IMR-90 (cell line): ENCODE data around the gene ANKRD42. TPM values are rescaled to one million over a fixed set of nuclear protein-coding genes. Genes with fewer than 3 reads are reported as not detected.
A peak's percentile ranks its signal among the peaks of the same experiment; 100 is the strongest.

Experiments
- ATAC-seq: fragments of 200-7000 bp; cut with Tn5 transposase; 2 replicates; pipeline ENCODE4 v1.9.1; 2020; ENCODE audit warnings: low read depth, mild to moderate bottlenecking, moderate library complexity
- BruUV-seq: library from RNA; stranded (reverse); fragments of 400-500 nt; replicated peaks from 2 replicates; lab custom pipeline; 2021; lab: Mats Ljungman, UMichigan
- CTCF ChIA-PET: fragments of 300-600 bp; formaldehyde crosslinking; extraction: SDS; loops from one replicate; lab custom pipeline; 2021; ENCODE audit warnings: antibody characterized with exemption; lab: Yijun Ruan, JAX
- POLR2A ChIA-PET: fragments of 300-600 bp; sonication (Branson Sonifier 250); formaldehyde crosslinking; loops from one replicate; lab custom pipeline; 2022; ENCODE audit warnings: antibody characterized with exemption; ENCODE audit not compliant: unreplicated experiment; lab: Charles Lee
- DNase-seq: peaks from one replicate; pipeline ENCODE4 v3.0.0; 2013
- H2AFZ ChIP-seq: replicated peaks from 2 replicates; pipeline ENCODE3; 2013; ENCODE audit warnings: low read length, mild to moderate bottlenecking; ENCODE audit not compliant: poor library complexity
- H2AK5ac ChIP-seq: 2 replicates; pipeline ENCODE4 v1.6.1; 2013; ENCODE audit warnings: low read depth, low read length, inconsistent platforms
- H2AK9ac ChIP-seq: replicated peaks from 2 replicates; pipeline ENCODE3; 2013; ENCODE audit warnings: mild to moderate bottlenecking, low read depth, low read length, moderate library complexity; ENCODE audit not compliant: poor library complexity
- H2BK120ac ChIP-seq: 2 replicates; pipeline ENCODE4 v1.6.1; 2013; ENCODE audit warnings: low read depth, low read length, inconsistent platforms
- H2BK15ac ChIP-seq: 3 replicates; pipeline ENCODE4 v1.6.1; 2013; ENCODE audit warnings: low read depth, low read length, inconsistent platforms
- H2BK20ac ChIP-seq: 2 replicates; pipeline ENCODE4 v1.6.1; 2013; ENCODE audit warnings: low read depth, mild to moderate bottlenecking, inconsistent platforms, low read length, moderate library complexity
- H2BK5ac ChIP-seq: 2 replicates; pipeline ENCODE4 v1.6.1; 2013; ENCODE audit warnings: mild to moderate bottlenecking, low read depth, low read length, inconsistent platforms; ENCODE audit not compliant: poor library complexity, severe bottlenecking
- H3K14ac ChIP-seq: replicated peaks from 2 replicates; pipeline ENCODE4 v1.6.1; 2013; ENCODE audit warnings: low read depth, low read length, inconsistent platforms
- H3K18ac ChIP-seq: 2 replicates; pipeline ENCODE4 v1.6.1; 2013; ENCODE audit warnings: low read depth, low read length, control low read depth
- H3K23ac ChIP-seq: 2 replicates; pipeline ENCODE4 v1.6.1; 2013; ENCODE audit warnings: low read depth, low read length, inconsistent platforms
- H3K27ac ChIP-seq: 2 replicates; pipeline ENCODE4 v1.5.1; 2013; ENCODE audit warnings: mild to moderate bottlenecking, control low read depth, low read length; ENCODE audit not compliant: insufficient read depth
- H3K27me3 ChIP-seq: 2 replicates; pipeline ENCODE4 v1.6.1; 2013; ENCODE audit warnings: low read length; ENCODE audit not compliant: control insufficient read depth, insufficient read depth
- H3K36me3 ChIP-seq: 2 replicates; pipeline ENCODE4 v1.6.1; 2013; ENCODE audit warnings: low read length, mixed read lengths; ENCODE audit not compliant: control insufficient read depth, insufficient read depth
- H3K4ac ChIP-seq: 2 replicates; pipeline ENCODE4 v1.6.1; 2013; ENCODE audit warnings: low read depth, low read length, inconsistent platforms
- H3K4me1 ChIP-seq: 2 replicates; pipeline ENCODE4 v1.6.1; 2013; ENCODE audit warnings: low read length, mixed read lengths; ENCODE audit not compliant: control insufficient read depth, insufficient read depth
- H3K4me2 ChIP-seq: 2 replicates; pipeline ENCODE4 v1.6.1; 2013; ENCODE audit warnings: low read depth, mild to moderate bottlenecking, control low read depth, low read length, moderate library complexity
- H3K4me3 ChIP-seq: 2 replicates; pipeline ENCODE4 v1.5.1; 2013; ENCODE audit warnings: low read depth, mild to moderate bottlenecking, control low read depth, low read length, moderate library complexity; ENCODE audit not compliant: insufficient read depth
- H3K56ac ChIP-seq: 2 replicates; pipeline ENCODE4 v1.6.1; 2013; ENCODE audit warnings: low read length, inconsistent platforms; ENCODE audit not compliant: insufficient read depth; ENCODE audit errors: extremely low read depth
- H3K79me1 ChIP-seq, 2 experiments: 2 replicates each; pipeline ENCODE4 v1.6.1; 2013; ENCODE audit warnings: low read length in 2 of 2, inconsistent platforms in 1 of 2, low read depth in 1 of 2
- H3K9ac ChIP-seq: 2 replicates; pipeline ENCODE4 v1.6.1; 2013; ENCODE audit warnings: low read depth, low read length, control low read depth
- H3K9me1 ChIP-seq: 2 replicates; pipeline ENCODE4 v1.6.1; 2013; ENCODE audit warnings: low read length, inconsistent platforms; ENCODE audit not compliant: insufficient read depth
- H3K9me3 ChIP-seq: 2 replicates; pipeline ENCODE4 v1.6.1; 2013; ENCODE audit warnings: low read length; ENCODE audit not compliant: control insufficient read depth, insufficient read depth
- H4K20me1 ChIP-seq: 2 replicates; pipeline ENCODE4 v1.6.1; 2013; ENCODE audit warnings: low read length, inconsistent platforms; ENCODE audit not compliant: insufficient read depth
- H4K5ac ChIP-seq: 2 replicates; pipeline ENCODE4 v1.6.1; 2013; ENCODE audit warnings: mild to moderate bottlenecking, low read depth, low read length, control low read depth
- H4K8ac ChIP-seq, 2 experiments: 2 replicates each; pipeline ENCODE4 v1.6.1; 2013; ENCODE audit warnings: low read depth in 2 of 2, low read length in 2 of 2, control low read depth in 1 of 2, inconsistent platforms in 1 of 2
- H4K91ac ChIP-seq: 2 replicates; pipeline ENCODE4 v1.6.1; 2013; ENCODE audit warnings: low read depth, low read length, inconsistent platforms; ENCODE audit not compliant: insufficient read depth
- BHLHE40 ChIP-seq: fragments of 150-350 bp; IDR thresholded peaks from 2 replicates; pipeline ENCODE4 v1.6.1; 2016; ENCODE audit warnings: mild to moderate bottlenecking, low read depth, low read length
- CEBPB ChIP-seq: IDR thresholded peaks from 2 replicates; pipeline ENCODE4 v1.6.1; 2012; ENCODE audit warnings: low read depth, low read length, improper control_type of control experiment
- FOS ChIP-seq: fragments of 150-350 bp; IDR thresholded peaks from 2 replicates; pipeline ENCODE4 v1.6.1; 2016; ENCODE audit warnings: low read depth, low read length
- MAFK ChIP-seq: IDR thresholded peaks from 2 replicates; pipeline ENCODE4 v1.6.1; 2012; ENCODE audit warnings: low read depth, low read length, improper control_type of control experiment
- NFE2L2 ChIP-seq: fragments of 150-350 bp; IDR thresholded peaks from 2 replicates; pipeline ENCODE4 v1.6.1; 2016; ENCODE audit warnings: low read depth, mild to moderate bottlenecking, low read length
- RAD21 ChIP-seq: IDR thresholded peaks from 2 replicates; pipeline ENCODE4 v1.6.1; 2012; ENCODE audit warnings: low read length, improper control_type of control experiment
- RCOR1 ChIP-seq: IDR thresholded peaks from 2 replicates; pipeline ENCODE4 v1.6.1; 2012; ENCODE audit warnings: mild to moderate bottlenecking, low read length, improper control_type of control experiment; ENCODE audit not compliant: insufficient replicate concordance
- SMC3 ChIP-seq: fragments of 150-350 bp; IDR thresholded peaks from 2 replicates; pipeline ENCODE4 v1.6.1; 2016; ENCODE audit warnings: low read depth, mild to moderate bottlenecking, antibody characterized with exemption, low read length, moderate library complexity
- WGBS, 2 experiments: methylation state at CpG; one replicate each; pipeline versions ENCODE4 v1.1.5 to v1.1.7; 2013; ENCODE audit warnings: missing lambda C conversion rate in 2 of 2; ENCODE audit not compliant: insufficient read length in 1 of 2; ENCODE audit errors: extremely low coverage in 2 of 2; 5-methylcytosine and 5-hydroxymethylcytosine counted together
- dilution Hi-C: fragments of 300-500 bp; cut with HindIII; formaldehyde crosslinking; loops from one replicate; pipeline ENCODE4 v1.14.3; 2018; ENCODE audit warnings: low sequenced_read_pairs; ENCODE audit not compliant: unreplicated experiment
- in situ Hi-C: fragments of 300-500 bp; cut with MboI; formaldehyde crosslinking; loops from 3 replicates; pipeline ENCODE4 v1.14.3; 2019; ENCODE audit warnings: low sequenced_read_pairs, inconsistent platforms, mixed read lengths
- intact Hi-C: fragments of 100-400 bp; cut with micrococcal nuclease; formaldehyde crosslinking; loops from 2 replicates; pipeline ENCODE4 v1.10.0; 2022
- polyA plus RNA-seq, 3 experiments: library from polyadenylated mRNA; depleted of rRNA; stranded (reverse); fragments of >200 nt; gene quantifications; 2 replicates each; pipeline ENCODE4 v1.2.3, GENCODE V29; 2012; ENCODE audit warnings: low replicate concordance in 1 of 3
- total RNA-seq: library from RNA; depleted of rRNA; stranded (reverse); fragments of >200 nt; gene quantifications from 2 replicates; pipeline ENCODE4 v1.2.3, GENCODE V29; 2012
- TF ChIP-seq, protein P1 (sequence below): fragments of 150-350 bp; IDR thresholded peaks from 2 replicates; pipeline ENCODE4 v1.6.1; 2017; ENCODE audit warnings: mild to moderate bottlenecking, antibody characterized with exemption, low read length, low read depth
- TF ChIP-seq, protein P2 (sequence below): fragments of 150-350 bp; IDR thresholded peaks from 2 replicates; pipeline ENCODE4 v1.6.1; 2016; ENCODE audit warnings: low read depth, mild to moderate bottlenecking, low read length, moderate library complexity, borderline replicate concordance

ANKRD42 gene
- total and polyA plus RNA-seq, 2 of the 4 experiments (the other 2 are of a cell fraction), result 5.2 to 5.6 TPM

DNA sequence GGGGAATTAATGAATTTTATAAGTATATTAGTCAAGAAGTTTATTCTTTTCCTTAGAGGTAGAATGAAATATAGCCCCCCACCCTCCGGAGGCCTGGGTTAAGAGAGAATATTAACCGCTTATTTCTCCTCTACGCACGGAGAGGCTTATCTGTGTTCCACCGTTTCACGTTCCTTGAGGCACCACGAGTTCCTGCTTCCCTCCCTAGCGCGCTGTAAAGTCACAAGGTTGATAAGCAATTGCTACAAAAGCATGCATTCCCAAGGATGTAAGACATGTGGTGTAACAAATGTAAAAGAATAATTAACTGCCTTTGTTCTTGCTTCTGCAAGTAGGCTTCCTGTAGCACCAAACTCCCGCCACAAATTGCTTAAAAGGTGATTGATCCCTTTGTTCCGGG lies 1.5 kb upstream of the ANKRD42 start:
- Histone ChIP-seq H4K91ac (no peak overlapping the region), H3K36me3 (peaks cover 13% of the 10 kb centered on the region), H3K9me1 (0 out of 2 replicates have a peak, but pooled peaks cover 3% of the 10 kb centered on the region), H4K20me1 (0 out of 2 replicates have a peak, but pooled peaks cover 4% of the 10 kb centered on the region), H3K14ac (no peak overlapping the region), H2BK15ac (no peak overlapping the region), H2AK9ac (no peak overlapping the region), H2AFZ (no peak overlapping the region), H2BK5ac (no peak overlapping the region), H3K4ac (no peak overlapping the region), H3K9me3 (no peaks in the 10 kb centered on the region), H3K4me1 (peaks cover 4% of the 10 kb centered on the region; the same call in 1 of the 2 replicates), H2AK5ac (no peak overlapping the region; the same call in 1 of the 2 replicates), H3K27ac (no peak overlapping the region), H3K79me1 (peaks cover 15 to 41% of the 10 kb centered on the region in 2 experiments), H4K8ac (0 out of 4 replicates have a peak overlapping the region, but pooled peaks of 1 of the 2 experiments have one; percentile 3), H3K18ac (no peak overlapping the region), H3K4me3 (no peak overlapping the region), H3K9ac (no peak overlapping the region), H2BK20ac (no peak overlapping the region), H3K56ac (no peak overlapping the region), H4K5ac (no peak overlapping the region), H2BK120ac (no peak overlapping the region), H3K23ac (no peak overlapping the region), H3K27me3 (no peaks in the 10 kb centered on the region), H3K4me2 (peak overlapping the region; percentile 28; the same call in 1 of the 2 replicates)
- intact Hi-C loops (loop anchor here (5.0 kb wide), 1 partner anchor 630 kb away; no protein-coding TSS in a partner anchor), dilution Hi-C loops (no loop called here), in situ Hi-C loops (no loop called here)
- no peak for ATAC-seq
- CTCF ChIA-PET, result no interaction called here
- POLR2A ChIA-PET, result no interaction called here
- DNase-seq, result no peak
- TF ChIP-seq RAD21, result no peak
- TF ChIP-seq BHLHE40, result no peak
- TF ChIP-seq, protein P1, sequence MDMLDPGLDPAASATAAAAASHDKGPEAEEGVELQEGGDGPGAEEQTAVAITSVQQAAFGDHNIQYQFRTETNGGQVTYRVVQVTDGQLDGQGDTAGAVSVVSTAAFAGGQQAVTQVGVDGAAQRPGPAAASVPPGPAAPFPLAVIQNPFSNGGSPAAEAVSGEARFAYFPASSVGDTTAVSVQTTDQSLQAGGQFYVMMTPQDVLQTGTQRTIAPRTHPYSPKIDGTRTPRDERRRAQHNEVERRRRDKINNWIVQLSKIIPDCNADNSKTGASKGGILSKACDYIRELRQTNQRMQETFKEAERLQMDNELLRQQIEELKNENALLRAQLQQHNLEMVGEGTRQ, result no peak
- no peak for TF ChIP-seq CEBPB
- TF ChIP-seq SMC3, result no peak
- TF ChIP-seq, protein P2, sequence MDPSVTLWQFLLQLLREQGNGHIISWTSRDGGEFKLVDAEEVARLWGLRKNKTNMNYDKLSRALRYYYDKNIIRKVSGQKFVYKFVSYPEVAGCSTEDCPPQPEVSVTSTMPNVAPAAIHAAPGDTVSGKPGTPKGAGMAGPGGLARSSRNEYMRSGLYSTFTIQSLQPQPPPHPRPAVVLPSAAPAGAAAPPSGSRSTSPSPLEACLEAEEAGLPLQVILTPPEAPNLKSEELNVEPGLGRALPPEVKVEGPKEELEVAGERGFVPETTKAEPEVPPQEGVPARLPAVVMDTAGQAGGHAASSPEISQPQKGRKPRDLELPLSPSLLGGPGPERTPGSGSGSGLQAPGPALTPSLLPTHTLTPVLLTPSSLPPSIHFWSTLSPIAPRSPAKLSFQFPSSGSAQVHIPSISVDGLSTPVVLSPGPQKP, result no peak
- no peak for TF ChIP-seq FOS
- no peak for TF ChIP-seq NFE2L2
- TF ChIP-seq RCOR1, result no peak
- no peak for TF ChIP-seq MAFK
- BruUV-seq, result no TSS peak
- 100% methylated on average over 5 of the region's 11 CpGs; no CpG with 5 or more reads in 1 of the 2 experiments for WGBS, 2 experiments
